HTR-8/SVneo (cell line): ENCODE results near the gene PHF3.
A peak's percentile ranks its signal among the peaks of the same experiment; 100 is the strongest.
"Not testable (repeated sequence)": the region's sequence is repeated elsewhere in the genome, so short reads cannot be mapped to it uniquely, and the experiment has no call there.

Source experiments
- DNase-seq: peaks from one replicate; pipeline ENCODE4 v3.0.0; 2011; ENCODE audit warnings: low spot score, mixed read lengths; ENCODE audit not compliant: insufficient read length
- FAIRE-seq: peaks from 2 replicates; lab custom pipeline; 2011; peaks lifted over from hg19 to GRCh38; lab: Jason Lieb, UNC

The PHF3 gene

DNA sequence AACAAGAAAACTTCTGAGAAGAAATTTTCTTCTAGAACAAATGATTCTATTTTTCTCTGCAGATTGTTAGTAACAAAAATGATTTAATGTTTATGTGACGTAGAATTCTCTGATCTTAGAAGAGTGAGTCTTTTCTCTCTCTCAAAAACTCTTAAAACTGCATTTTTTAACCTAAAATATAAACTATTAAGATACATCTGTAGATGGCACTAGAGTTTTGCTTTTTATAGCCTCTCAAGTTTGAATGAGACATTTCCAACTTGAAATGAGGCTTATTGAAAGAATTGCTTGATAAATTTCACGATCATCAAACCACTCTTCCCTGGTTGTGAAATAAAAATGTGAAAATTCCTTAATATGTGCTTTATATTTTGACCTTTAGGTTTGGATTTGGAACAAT is 53.8 kb downstream of the PHF3 start:
- FAIRE-seq (no peak), DNase-seq (no peak)

DNA sequence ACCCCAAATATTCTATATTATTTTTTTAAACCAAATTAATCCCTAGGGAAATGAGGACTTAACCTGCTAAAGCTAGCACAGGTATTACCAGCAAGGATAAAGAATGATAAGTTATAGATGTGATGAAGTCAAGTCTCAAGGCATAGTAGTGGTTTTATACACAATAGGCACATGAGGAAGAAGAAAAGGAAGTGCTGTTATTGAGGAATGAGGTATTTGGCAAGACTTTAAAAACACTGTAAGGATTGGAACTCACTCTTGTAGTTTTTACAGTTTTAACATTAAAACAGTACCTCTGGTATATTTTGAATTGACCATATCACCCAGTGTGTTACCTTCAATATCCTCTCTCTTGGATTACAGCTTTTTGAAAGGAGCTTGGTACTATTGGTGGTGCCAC is 54.6 kb downstream of the PHF3 start:
- DNase-seq = no peak
- no peak for FAIRE-seq

DNA sequence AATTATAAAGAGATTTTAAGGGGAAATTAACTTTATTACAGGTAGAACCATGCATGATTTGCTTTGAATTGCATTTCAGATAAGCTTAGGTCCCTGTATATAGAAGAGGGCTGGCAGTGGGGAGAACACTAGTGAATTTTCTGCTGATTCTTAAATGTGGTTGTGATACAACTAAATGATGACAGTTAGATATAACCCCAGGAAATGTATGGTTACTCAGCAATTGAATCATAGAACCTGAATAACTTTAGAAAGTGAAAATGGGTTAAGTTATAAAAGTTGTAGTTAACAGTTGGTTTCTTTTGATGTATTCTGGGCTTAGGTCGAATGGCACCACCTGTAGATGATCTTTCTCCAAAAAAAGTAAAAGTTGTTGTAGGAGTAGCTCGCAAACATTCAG is 70.1 kb downstream of the PHF3 start:
- DNase-seq = no peak
- no peak for FAIRE-seq

DNA sequence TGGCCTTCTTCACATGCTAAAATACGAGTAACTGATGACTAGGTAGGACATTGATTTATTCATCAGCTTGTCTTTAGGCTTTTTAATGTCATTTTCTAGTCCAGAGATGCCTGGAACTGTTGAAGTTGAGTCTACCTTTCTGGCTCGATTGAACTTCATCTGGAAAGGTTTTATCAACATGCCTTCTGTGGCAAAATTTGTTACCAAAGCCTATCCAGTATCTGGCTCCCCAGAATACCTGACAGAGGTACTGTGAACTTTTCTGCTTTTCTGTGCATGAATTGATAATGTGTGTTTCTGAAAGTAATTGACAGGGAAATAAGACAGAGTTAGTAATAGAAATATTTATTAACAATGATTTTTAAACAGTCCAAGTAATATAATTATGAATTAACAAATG is 71.0 kb downstream of the PHF3 start:
- FAIRE-seq = no peak
- no peak for DNase-seq

DNA sequence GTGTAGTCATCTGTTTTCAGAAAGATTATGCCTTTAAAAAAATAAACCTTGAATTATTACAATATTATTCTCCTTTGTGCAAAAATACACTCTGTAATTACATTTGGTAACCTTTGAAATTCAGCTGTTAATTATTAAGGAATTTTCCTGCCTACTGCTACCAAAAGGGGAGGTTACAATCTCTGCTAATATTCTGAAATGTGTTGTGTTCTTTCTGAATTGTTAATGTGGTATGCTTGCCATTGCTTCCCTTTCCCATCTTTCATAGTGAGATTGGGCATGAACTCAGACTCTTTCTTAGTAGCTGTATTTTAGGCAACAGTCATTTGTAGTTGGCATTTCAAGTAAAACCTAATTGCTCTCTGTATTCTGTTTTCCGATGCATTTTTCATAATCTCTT is 73.0 kb downstream of the PHF3 start:
- DNase-seq (no peak), FAIRE-seq (no peak)

DNA sequence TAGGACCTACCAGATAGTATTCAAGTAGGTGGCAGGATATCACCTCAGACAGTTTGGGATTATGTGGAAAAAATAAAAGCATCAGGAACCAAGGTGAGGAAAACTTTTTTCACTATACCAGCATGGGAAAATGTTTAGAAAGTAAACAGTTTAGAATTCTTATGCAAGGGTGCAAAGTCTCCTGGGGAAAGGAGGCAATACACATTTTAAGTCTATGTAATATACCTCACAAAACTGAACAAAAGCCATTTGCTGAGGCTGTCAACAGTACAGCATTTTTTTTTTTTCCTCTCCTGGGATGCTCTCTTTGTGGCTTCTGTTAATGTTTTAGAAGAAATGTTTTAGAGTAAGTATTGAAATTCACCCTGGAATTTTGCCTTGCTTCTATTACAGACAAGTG is 73.5 kb downstream of the PHF3 start:
- no peak for FAIRE-seq
- no peak for DNase-seq

DNA sequence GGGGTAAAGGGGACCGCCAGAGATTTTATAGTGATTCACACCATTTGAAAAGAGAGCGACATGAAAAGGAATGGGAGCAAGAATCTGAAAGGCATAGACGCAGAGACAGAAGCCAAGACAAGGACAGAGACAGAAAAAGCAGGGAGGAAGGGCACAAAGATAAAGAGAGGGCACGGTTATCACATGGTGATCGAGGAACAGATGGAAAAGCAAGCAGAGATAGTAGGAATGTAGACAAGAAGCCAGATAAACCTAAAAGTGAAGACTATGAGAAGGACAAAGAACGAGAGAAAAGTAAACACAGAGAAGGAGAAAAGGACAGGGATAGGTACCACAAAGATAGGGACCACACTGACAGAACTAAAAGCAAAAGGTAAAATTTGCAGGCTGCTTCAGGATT is 77.7 kb downstream of the PHF3 start:
- DNase-seq = no peak
- no peak for FAIRE-seq

DNA sequence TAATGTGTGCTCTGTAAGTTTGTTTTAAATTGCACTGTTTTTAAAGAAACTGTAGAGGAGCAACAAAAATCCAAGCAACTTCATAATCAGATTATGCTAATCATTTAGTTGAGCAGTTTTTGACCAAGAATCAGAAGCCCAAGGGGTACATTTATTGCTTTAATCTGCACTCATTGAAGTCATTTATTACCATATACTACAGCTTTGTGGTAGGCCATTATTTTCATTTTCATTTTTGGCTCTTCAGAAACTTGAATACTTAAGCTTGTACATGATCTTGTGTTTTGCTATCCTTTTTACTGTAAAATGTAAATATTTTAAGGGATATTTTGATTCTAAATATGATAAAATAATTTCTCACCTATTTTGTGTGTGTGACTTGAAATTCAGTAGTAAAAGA is 78.5 kb downstream of the PHF3 start:
- FAIRE-seq (no peak), DNase-seq (no peak)

DNA sequence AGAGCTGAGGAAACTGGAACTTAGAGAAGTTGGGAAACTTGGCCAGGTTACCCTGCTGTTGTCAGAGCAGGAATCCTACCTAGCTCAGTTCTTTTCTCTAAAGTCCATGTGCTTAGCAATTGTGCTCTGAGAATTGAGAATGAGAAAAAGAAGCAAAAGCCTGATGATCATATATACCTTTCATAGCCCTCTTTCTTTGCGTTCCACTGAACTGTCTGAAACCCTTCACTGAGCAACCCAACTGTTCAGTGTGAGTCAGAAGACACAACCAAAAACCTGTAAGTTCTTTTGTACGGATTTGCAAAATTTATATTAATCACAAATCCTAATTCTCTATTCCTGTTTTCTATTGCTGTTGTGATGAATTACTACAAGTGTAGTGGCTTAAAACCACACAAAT is 80.6 kb downstream of the PHF3 start:
- DNase-seq (no peak), FAIRE-seq (no peak)

DNA sequence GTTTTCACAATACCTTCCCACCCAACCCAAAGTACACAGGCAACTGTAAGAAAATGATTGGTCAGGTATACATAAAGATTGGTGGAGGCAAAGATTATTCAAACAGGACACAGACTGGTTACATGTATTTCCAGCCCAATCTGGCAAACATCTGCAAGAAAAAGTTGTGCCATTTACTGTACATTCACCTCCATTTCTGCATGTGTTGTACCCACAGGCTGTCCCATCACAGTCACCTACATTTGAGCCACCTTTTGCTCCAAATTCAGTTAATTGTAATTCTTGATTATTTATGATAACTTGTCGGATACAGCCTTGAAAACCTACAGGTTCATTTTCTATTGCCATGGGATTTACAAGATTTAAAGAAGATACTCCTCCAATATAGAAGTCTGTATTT is 85.6 kb downstream of the PHF3 start:
- FAIRE-seq = peak; percentile 23
- DNase-seq = no peak

DNA sequence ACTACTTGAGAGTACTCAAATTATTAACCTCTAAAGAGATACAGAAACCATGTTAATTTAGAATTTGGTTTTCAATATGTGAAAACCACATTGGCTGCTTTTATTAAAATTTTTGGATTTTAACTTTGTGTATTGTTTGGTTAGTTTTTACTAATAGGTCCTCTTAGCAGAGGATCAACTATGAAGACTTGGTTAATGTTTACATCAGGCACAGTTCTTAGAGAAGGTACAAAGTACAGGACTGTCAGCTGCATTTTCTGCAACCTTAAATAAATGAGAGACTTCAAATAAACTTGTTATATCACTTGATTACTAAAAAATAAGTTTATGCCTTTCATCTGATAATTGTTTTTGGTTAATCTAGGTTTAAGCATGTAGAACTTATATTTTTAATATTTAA is 89.1 kb downstream of the PHF3 start:
- DNase-seq (no peak), FAIRE-seq (no peak)

DNA sequence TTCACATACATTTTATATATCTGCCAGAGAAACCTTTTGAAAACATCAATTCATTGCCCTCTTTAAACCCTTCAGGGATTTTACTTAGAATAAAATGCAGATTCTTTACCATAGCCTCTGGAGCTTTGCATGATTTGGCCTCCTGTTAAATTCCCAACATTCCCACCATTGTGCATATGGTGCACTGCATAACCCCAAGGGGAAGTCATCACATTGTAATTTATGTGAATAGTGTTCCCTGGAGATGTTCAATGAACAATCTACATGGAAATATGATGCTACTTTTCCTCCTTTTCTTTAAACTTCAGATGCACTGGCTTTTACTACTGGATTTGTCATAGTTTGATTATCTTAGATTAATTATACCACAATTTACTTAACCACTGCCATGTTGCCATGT is 94.7 kb downstream of the PHF3 start:
- no peak for FAIRE-seq
- no peak for DNase-seq

DNA sequence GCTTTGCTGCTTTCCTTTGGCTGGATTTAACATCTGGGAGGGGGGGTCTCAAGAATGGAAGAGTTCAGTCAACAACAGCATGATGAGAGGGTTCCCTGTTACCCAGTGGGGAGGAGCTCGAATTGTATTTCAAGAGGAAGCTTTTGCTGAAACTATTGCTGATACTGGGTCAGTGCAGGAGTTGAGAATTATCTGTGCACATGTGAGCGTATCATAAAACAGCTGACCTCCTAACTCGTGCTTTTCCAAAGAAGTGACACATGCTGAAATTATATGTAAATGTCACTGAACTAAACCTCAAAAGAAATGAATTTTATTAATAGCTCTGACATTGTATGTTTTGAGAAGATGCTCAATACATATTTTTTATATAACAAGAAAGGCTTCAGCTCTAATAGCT is 96.3 kb downstream of the PHF3 start:
- FAIRE-seq (no peak), DNase-seq (no peak)

DNA sequence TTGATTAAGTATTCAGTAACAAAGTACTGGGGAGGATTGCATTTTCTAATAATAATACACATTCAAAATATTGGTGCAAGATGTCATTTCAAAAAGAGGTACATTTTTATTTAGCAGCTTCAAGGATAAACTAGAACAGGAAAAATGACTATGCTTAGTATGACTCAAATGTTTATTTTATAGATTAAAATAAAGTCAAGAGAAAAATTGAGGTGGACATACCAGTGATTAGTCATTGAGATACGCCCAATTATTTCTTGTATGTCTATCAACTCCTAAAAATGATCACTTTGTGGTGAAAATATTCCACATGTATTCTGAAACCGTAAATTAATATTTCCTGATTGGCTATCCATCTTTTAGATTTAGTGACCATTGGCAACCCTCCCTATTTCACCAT is 96.7 kb downstream of the PHF3 start:
- no peak for FAIRE-seq
- no peak for DNase-seq

DNA sequence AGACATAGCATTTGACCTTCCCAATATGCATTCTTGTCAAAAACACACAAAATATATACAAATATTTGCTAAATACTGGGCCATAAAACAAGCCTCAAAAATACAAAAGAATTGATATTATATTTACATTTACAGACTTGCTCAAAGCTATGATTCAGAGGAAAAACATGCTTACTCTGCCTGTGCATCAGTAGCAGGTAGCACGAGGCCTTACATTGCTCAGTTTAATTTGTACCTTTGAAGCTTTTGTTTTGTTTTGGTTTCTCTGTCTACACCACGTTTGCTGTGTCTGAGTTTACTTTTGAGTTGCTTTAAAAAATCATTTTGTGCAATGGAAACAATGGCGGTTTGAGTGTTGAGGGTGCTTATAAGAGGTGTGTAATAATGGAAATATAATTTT is 99.3 kb downstream of the PHF3 start:
- DNase-seq (no peak), FAIRE-seq (no peak)

DNA sequence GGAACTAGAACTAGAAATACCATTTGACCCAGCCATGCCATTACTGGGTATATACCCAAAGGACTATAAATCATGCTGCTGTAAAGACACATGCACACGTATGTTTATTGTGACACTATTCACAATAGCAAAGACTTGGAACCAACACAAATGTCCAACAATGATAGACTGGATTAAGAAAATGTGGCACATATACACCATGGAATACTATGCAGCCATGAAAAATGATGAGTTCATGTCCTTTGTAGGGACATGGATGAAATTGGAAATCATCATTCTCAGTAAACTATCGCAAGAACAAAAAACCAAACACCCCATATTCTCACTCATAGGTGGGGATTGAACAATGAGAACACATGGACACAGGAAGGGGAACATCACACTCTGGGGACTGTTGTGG is 102.6 kb downstream of the PHF3 start:
- not testable (repeated sequence) for FAIRE-seq

DNA sequence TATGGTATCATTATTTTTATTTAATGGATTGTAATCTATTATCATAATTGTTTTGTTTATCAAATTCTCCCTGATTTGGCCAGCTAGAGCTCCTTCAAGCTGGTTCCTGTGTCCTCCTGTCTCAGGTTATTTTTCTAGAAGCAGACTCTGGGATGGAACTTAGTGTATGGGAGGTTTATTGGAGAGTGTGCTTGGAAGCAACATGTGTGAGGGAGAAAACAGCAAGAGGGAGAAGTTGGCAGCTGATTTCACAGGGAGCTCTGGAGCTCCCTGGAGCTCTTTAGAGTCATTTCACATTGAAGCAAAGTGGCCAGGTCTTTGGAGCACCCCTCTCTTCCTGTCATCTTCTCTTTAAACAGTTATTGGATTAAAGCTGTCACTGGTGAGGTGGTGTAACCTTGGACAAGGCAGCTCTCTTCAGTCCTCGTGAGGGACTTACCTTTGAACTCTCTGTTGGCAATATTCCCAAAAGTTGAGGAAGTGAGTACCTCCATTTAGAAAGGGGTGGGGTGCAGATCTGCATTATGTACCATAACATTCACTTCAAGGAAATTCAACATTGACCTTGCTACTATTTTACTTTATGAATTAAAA is 103.6 kb downstream of the PHF3 start:
- FAIRE-seq (no peak), DNase-seq (no peak)

More for the DNA sequence above, 102.6 kb downstream of the PHF3 start:
- DNase-seq = not testable (repeated sequence)

DNA sequence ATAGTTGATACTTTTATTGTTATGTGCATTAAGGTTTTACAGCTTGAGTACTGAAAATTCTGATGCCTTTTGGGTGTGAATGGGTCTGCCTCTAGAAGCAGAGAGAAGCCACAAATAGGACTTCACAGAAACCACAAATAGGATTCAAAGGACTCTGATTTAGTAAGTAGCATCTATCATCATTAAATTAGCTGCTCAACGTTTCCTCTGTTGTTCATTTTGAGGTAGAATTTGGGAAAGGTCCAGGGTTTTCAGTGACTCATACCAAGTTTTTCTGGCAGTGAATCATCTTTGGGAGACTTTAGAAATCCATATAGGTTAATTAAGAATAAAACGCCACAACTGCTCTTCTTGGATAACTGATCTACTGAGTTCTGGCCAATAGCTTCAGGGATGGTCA is 105.1 kb downstream of the PHF3 start:
- no peak for FAIRE-seq

DNA sequence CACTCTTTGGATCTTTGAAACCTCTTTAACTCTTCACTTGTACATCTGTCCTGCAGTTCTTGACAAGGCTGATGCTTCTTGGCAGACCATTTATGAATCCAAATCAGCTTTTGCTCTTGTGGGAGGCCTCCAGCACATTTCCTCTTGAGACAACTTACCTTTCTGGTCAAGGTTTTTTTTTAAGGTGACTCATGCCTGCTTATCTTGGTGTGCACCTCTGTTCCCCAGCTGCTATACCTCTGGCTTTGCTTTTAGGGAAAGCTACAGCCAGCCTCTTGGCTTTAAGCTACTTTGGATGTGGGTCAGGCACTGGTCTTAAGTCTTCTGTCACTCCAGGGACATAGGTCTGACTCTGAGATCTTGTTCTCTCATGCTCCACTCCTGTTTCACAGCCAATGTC is 106.5 kb downstream of the PHF3 start:
- FAIRE-seq (no peak), DNase-seq (no peak)

More for the DNA sequence above, 105.1 kb downstream of the PHF3 start:
- peak; percentile 12 for DNase-seq

DNA sequence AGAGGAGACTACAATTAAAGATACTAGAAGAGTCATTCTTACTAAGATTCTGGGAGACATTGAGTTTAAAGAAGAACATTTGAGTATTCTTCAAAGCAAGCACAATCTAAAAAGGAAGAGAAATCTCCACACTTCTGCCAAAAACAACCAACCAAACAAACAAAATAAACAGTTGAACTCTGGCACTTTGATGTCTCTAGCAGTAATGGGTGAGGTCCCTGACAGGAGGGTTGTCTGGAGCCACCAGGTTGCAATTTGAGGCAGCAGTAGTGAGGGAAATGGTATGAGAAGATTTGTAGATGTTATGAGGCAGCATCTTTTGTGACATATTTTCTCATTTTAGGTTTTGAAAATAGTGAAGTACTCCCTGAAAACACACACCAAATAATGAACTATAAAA is 108.1 kb downstream of the PHF3 start:
- FAIRE-seq (no peak), DNase-seq (no peak)

DNA sequence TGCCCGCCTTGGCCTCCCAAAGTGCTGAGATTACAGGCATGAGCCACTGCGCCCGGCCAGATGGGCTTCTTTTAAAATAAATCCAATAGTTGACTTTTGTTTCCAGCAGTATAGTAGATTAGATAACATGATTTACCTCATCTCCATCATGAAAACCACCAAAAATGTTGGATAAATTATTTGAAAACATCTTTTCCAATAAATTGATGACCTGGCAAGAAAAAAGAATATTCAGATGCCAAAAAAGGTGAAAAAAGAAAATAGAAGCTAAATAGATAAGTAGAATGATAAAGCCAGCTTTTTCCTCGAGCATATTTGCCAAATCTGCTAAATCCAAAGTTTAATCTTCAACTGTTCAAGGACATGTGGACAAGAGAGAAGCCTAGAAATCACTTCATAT is 109.2 kb downstream of the PHF3 start:
- no peak for FAIRE-seq

DNA sequence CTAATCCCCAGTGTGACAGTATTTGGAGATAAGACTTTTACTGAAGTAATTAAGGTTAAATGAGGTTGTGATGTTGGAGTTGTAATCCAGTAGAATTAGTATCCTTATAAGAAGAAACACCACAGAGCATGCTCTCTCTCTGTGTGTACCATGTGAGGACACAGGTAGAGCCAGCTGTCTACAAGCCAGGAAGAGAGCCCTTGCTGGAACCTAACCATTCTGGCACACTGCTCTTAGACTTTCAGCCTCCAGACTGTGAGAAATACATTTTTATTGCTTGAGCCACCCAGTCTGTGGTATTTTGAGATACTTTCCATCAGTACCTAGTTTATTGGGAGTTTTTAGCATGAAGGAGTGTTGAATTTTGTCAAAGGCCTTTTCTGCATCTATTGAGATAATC is 110.2 kb downstream of the PHF3 start:
- no peak for FAIRE-seq

More for the DNA sequence above, 109.2 kb downstream of the PHF3 start:
- no peak for DNase-seq

DNA sequence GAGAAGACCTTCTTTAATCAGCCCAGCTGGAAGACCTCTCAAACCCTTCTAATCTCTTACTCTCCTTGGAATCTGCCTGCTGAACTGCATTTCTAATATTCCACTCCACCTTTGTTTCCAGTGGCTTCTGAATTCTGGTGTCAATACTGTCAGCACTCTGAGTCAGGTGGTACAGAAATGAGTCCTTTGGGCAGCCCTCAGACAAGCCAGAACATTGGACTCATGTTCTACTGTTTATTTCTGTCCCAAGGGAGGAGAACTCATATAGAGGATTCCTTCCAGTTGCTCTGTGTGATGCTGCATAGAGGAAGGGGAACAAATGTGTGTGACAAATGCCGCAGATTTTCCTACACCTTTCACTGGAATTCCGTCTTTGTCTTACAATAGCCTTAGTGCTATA is 114.8 kb downstream of the PHF3 start:
- FAIRE-seq (no peak), DNase-seq (no peak)

More for the DNA sequence above, 110.2 kb downstream of the PHF3 start:
- DNase-seq = no peak
